ENCODE results near the gene KAZN. TPM values are rescaled to one million over a fixed set of nuclear protein-coding genes. Genes with fewer than 3 reads are reported as not detected.

Gene KAZN
- polyA plus RNA-seq, 1 donor from 2014 or later: 20.6 TPM

GRCh38 chr1:14977338-14977931 is 378.9 kb downstream of the KAZN start:
- Histone ChIP-seq H3K4me3 (ENCODE audit: low read length) (no peak overlapping the region), H3F3A (ENCODE audit: insufficient read depth, low read length, poor library complexity, severe bottlenecking) (no peaks in the 10 kb centered on the region), H3K27ac (ENCODE audit: low read length) (no peak overlapping the region), H3K36me3 (ENCODE audit: insufficient read depth, low read length) (no peaks in the 10 kb centered on the region), H3K9me3 (ENCODE audit: low read length) (peaks cover 4% of the 10 kb centered on the region), H3K9ac (ENCODE audit: low read length) (no peak overlapping the region), H4K20me1 (ENCODE audit: insufficient read depth) (no peaks in the 10 kb centered on the region), H2AFZ (ENCODE audit: low read depth, low read length) (no peak overlapping the region), H3K27me3 (ENCODE audit: insufficient read depth, low read depth, low read length) (no peaks in the 10 kb centered on the region), H3K4me2 (ENCODE audit: low read length) (no peak overlapping the region), H3K79me2 (replicated peaks; ENCODE audit: insufficient read depth, low read length) (no peaks in the 10 kb centered on the region), H3K9me2 (ENCODE audit: insufficient read depth, low read length) (no peaks in the 10 kb centered on the region)
- no peak for TF ChIP-seq MXI1 (conservative IDR thresholded peaks at IDR 0.05; ENCODE audit: poor library complexity, severe bottlenecking)

DNA sequence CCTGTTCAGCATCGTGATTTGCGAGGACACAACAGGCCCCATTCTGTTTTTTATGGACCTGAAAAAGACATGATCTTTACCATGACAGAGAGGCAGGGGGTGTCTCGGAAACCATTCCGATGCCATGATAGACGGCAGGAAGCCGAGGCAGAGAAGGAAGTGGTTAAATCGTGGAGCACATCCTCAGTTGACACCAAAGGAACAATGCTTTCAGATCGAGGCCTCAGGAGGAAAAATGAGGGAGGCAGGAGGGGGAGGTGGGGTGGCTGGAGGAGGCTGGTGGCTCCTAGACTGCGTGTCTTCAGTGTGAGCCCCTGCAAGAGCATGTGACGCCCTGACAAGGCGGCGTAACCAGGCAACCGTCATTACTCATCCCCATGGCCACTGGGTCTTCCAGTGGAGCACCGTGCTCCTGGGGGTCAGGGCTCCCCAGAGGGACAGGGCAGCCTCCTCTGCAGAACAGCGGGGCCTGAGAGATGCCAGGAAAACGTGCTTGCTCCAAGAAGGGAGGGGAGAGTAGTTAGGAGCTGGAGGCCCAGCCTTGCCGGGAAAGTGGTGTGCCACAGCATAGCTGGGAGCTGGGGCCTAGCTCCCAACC is 382.2 kb downstream of the KAZN start:
- TF ChIP-seq POLR2AphosphoS5 (IDR thresholded peaks at IDR 0.05): peak; percentile 24
- TF ChIP-seq EP300 (conservative IDR thresholded peaks at IDR 0.05; ENCODE audit: poor library complexity, severe bottlenecking): peak; percentile 30
- no peak for TF ChIP-seq EZH2 (IDR thresholded peaks at IDR 0.05; ENCODE audit: borderline replicate concordance, insufficient read depth, low read length, poor library complexity, severe bottlenecking)
- TF ChIP-seq MXI1 (conservative IDR thresholded peaks at IDR 0.05; ENCODE audit: poor library complexity, severe bottlenecking): peak; percentile 26
- H3K27ac ChIP-seq (ENCODE audit: low read length): peak overlapping the region; percentile 48
- peak overlapping the region; percentile 33 for H3K4me3 ChIP-seq (ENCODE audit: low read length)
- H3K79me2 ChIP-seq (replicated peaks; ENCODE audit: insufficient read depth, low read length): no peaks in the 10 kb centered on the region
- H3K9me2 ChIP-seq (ENCODE audit: insufficient read depth, low read length): no peaks in the 10 kb centered on the region
- no peaks in the 10 kb centered on the region for H3K36me3 ChIP-seq (ENCODE audit: insufficient read depth, low read length)
- H2AFZ ChIP-seq (ENCODE audit: low read depth, low read length): no peak overlapping the region
- no peaks in the 10 kb centered on the region for H3F3A ChIP-seq (ENCODE audit: insufficient read depth, low read length, poor library complexity, severe bottlenecking)
- H4K20me1 ChIP-seq (ENCODE audit: insufficient read depth): no peaks in the 10 kb centered on the region
- peak overlapping the region; percentile 44 for H3K9ac ChIP-seq (ENCODE audit: low read length)
- no peaks in the 10 kb centered on the region for H3K27me3 ChIP-seq (ENCODE audit: insufficient read depth, low read depth, low read length)
- no peaks in the 10 kb centered on the region for H3K9me3 ChIP-seq (ENCODE audit: low read length)
- H3K4me2 ChIP-seq (ENCODE audit: low read length): no peak overlapping the region

- no peaks in the 10 kb centered on the region for H3K9me3 ChIP-seq (ENCODE audit: low read length)
- no peak overlapping the region for H3K4me2 ChIP-seq (ENCODE audit: low read length)
- no peaks in the 10 kb centered on the region for H4K20me1 ChIP-seq (ENCODE audit: insufficient read depth)
- no peak overlapping the region for H3K27ac ChIP-seq (ENCODE audit: low read length)
- H3K79me2 ChIP-seq (replicated peaks; ENCODE audit: insufficient read depth, low read length): no peaks in the 10 kb centered on the region
- no peak overlapping the region for H3K9ac ChIP-seq (ENCODE audit: low read length)
- H3K36me3 ChIP-seq (ENCODE audit: insufficient read depth, low read length): no peaks in the 10 kb centered on the region
- no peak overlapping the region for H2AFZ ChIP-seq (ENCODE audit: low read depth, low read length)
- no peak overlapping the region for H3K4me3 ChIP-seq (ENCODE audit: low read length)
- no peak for TF ChIP-seq MXI1 (conservative IDR thresholded peaks at IDR 0.05; ENCODE audit: poor library complexity, severe bottlenecking)
- TF ChIP-seq EP300 (conservative IDR thresholded peaks at IDR 0.05; ENCODE audit: poor library complexity, severe bottlenecking): no peak
- no peak for TF ChIP-seq SMC3 (conservative IDR thresholded peaks at IDR 0.05; ENCODE audit: poor library complexity)
- TF ChIP-seq, protein P1, sequence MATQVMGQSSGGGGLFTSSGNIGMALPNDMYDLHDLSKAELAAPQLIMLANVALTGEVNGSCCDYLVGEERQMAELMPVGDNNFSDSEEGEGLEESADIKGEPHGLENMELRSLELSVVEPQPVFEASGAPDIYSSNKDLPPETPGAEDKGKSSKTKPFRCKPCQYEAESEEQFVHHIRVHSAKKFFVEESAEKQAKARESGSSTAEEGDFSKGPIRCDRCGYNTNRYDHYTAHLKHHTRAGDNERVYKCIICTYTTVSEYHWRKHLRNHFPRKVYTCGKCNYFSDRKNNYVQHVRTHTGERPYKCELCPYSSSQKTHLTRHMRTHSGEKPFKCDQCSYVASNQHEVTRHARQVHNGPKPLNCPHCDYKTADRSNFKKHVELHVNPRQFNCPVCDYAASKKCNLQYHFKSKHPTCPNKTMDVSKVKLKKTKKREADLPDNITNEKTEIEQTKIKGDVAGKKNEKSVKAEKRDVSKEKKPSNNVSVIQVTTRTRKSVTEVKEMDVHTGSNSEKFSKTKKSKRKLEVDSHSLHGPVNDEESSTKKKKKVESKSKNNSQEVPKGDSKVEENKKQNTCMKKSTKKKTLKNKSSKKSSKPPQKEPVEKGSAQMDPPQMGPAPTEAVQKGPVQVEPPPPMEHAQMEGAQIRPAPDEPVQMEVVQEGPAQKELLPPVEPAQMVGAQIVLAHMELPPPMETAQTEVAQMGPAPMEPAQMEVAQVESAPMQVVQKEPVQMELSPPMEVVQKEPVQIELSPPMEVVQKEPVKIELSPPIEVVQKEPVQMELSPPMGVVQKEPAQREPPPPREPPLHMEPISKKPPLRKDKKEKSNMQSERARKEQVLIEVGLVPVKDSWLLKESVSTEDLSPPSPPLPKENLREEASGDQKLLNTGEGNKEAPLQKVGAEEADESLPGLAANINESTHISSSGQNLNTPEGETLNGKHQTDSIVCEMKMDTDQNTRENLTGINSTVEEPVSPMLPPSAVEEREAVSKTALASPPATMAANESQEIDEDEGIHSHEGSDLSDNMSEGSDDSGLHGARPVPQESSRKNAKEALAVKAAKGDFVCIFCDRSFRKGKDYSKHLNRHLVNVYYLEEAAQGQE (IDR thresholded peaks at IDR 0.05; ENCODE audit: borderline replicate concordance): no peak
- no peak for TF ChIP-seq TAF1 (IDR thresholded peaks at IDR 0.05; ENCODE audit: low read depth)
- H3K27me3 ChIP-seq (ENCODE audit: insufficient read depth, low read depth, low read length): no peaks in the 10 kb centered on the region
- H3K9me2 ChIP-seq (ENCODE audit: insufficient read depth, low read length): no peaks in the 10 kb centered on the region
- no peaks in the 10 kb centered on the region for H3F3A ChIP-seq (ENCODE audit: insufficient read depth, low read length, poor library complexity, severe bottlenecking)
Measured at GRCh38 chr1:14982029-14982428, 383.5 kb downstream of the KAZN start.
